Activated CD4-positive, alpha-beta T cell treated with anti-CD3 and anti-CD28 coated beads for 4 hours (primary cell): ENCODE measurements around the gene MARS1.
"Not testable (repeated sequence)": the region's sequence is repeated elsewhere in the genome, so short reads cannot be mapped to it uniquely, and the experiment has no call there.

Experiments used
- DNase-seq, 2 donors: peaks; one replicate each; pipeline ENCODE4 v3.0.0-alpha.2; 2020

Gene MARS1

DNA sequence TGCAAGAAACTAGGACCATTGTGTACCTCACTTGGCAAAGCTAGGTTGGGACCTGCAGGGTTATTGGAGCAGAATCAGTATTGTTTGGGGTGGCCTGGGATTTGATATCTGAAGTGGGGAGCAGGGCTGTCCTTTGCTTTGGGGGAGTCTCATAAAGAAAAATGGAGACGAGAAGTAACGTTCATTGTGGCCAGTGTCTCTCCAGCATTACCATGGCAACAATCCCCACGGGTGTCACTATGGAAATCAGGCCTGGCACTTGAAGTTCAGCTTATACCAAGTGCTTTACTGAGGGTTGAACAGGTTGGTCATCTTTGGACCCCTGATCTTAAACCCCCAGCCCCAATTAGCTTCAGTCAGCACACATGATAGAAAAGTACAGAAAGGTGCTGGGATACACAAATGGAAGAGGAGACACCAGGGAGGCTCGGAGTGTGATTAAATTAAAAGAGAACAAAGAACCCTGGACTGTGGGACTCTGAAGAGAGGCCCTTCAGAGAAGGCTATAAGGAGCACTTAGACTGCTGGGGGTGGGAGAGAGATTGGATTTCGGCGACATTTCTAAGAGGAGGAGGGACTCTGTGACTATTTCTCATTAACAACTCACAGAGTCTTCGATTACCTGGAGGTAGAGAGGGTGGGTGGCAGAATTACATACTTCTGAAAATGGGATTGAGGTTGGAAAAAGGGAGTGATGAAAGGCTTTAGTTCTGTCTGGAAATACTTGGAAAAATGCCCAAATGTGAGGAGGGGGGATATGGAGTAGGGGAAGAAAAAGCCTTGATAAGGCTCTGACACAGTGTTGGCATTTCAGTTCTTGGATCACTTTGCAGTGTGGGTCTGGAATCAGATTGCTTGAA is 65.7 kb downstream of the MARS1 start:
- DNase-seq, result no peak

- no peak for DNase-seq
Observed at GRCh38 chr12:57554453-57554852, 66.6 kb downstream of the MARS1 start.

DNA sequence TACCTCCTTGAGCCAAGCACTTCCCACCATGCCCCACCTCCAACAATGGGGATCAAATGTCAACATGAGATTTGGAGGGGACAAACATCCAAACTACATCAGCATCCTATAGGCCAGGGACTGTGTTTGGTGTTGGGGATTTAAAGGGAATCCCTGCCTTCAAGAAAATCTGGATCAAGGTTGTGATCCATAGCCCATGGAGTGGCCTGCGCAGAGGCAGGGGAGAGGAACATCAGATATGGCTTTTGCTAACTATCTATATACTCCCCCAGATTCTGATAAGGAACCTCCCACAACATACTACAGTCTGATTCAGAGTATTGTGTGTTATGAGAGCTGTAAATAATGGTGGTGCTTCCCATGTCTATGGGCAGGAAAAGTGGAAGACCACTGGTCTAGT is 67.0 kb downstream of the MARS1 start:
- no peak for DNase-seq

- DNase-seq, result no peak
Observed at GRCh38 chr12:57558864-57559263, 71.0 kb downstream of the MARS1 start.

DNA sequence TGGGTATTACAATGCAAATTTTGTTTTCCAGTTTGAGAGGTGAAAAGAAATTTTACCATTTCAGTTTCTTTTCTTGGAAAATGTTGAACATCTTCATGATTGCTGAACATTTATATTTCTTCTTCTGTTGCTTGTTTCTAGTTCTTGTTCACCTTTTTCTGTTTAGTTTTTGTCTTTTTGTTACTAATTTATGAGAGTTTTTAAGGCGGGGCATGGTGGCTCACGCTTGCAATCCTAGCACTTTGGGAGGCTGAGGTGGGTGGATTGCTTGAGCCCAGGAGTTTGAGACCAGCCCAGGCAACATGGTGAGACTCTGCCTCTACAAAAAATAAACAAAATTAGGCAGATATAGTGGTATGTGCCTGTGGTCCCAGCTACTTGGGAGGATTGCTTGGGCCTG is 72.6 kb downstream of the MARS1 start:
- DNase-seq, result no peak

DNA sequence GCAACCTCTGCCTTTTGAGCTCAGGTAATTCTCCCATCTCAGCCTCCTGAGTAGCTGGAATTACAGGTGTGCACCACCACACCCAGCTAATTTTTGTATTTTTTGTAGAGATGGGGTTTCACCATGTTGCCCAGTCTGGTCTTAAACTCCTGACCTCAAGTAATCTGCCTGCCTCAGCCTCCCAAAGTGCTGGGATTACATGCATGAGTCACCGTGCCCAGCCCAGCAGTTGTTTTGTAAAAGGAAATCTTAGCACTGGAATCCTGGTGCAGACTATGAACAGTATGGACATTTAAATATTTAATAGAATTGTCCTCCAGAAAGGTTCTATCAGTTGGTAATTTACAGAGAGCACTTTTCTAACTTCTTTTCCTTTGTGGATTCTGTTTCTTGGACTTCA is 73.2 kb downstream of the MARS1 start:
- DNase-seq, result not testable (repeated sequence)

GRCh38 chr12:57563358-57563757 is 75.5 kb downstream of the MARS1 start:
- DNase-seq, result no peak

DNA sequence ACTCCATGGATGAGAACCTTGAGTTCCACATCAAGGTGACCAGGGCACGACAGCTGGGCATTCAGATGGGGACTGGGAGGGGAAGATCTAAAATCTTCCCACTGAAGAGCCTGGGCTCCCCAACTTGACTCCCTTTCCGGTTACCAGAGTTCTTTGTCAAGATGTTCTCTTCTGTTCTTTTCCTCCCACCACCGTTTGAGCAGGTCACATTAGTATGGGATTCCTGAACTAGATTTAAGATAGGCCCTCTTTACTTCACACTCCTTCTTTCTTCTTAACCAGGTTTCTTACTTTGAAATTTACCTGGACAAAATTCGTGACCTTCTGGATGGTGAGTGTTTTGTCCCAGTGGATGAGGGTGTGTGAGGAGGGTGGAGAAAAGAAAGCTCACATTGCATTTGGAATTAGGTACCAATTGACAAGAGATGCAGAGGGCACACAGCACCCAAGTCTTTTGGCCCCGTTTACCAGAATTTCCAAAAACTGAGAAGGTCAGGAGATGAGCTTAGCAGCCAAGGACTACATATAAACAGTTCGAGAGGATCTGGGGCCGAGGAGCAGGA is 76.4 kb downstream of the MARS1 start:
- no peak for DNase-seq
